ENCODE measurements around the gene C1orf74.

Gene C1orf74

GRCh38 chr1:209751627-209752231, 32.6 kb downstream of the C1orf74 start:
- no peak overlapping the region for H3K4me3 ChIP-seq (ENCODE audit: low read depth, low read length)
- in situ Hi-C loops (cut with HindIII; ENCODE audit: low sequenced_read_pairs), result no loop called here
- TF ChIP-seq CTCF (IDR thresholded peaks at IDR 0.05; ENCODE audit: low read depth, low read length, missing control alignments), result no peak
- DNase-seq (ENCODE audit: low read depth), result no peak

- no peak for TF ChIP-seq CTCF (IDR thresholded peaks at IDR 0.05; ENCODE audit: low read depth, low read length, missing control alignments)
- no peak overlapping the region for H3K4me3 ChIP-seq (ENCODE audit: low read depth, low read length)
- no peak for DNase-seq (ENCODE audit: low read depth)
- in situ Hi-C loops (cut with HindIII; ENCODE audit: low sequenced_read_pairs), result no loop called here
Measured at GRCh38 chr1:209749670-209750323, 34.6 kb downstream of the C1orf74 start.

GRCh38 chr1:209749205-209749604, 35.2 kb downstream of the C1orf74 start:
- no peak for DNase-seq (ENCODE audit: low read depth)
- no peak overlapping the region for H3K4me3 ChIP-seq (ENCODE audit: low read depth, low read length)
- in situ Hi-C loops (cut with HindIII; ENCODE audit: low sequenced_read_pairs), result no loop called here
- no peak for TF ChIP-seq CTCF (IDR thresholded peaks at IDR 0.05; ENCODE audit: low read depth, low read length, missing control alignments)

GRCh38 chr1:209748620-209749019, 35.7 kb downstream of the C1orf74 start:
- DNase-seq (ENCODE audit: low read depth), result no peak
- H3K4me3 ChIP-seq (ENCODE audit: low read depth, low read length), result no peak overlapping the region
- in situ Hi-C loops (cut with HindIII; ENCODE audit: low sequenced_read_pairs), result no loop called here
- no peak for TF ChIP-seq CTCF (IDR thresholded peaks at IDR 0.05; ENCODE audit: low read depth, low read length, missing control alignments)

GRCh38 chr1:209747580-209748262, 36.6 kb downstream of the C1orf74 start:
- peak overlapping the region; percentile 14 for H3K4me3 ChIP-seq (ENCODE audit: low read depth, low read length)
- peak; percentile 81 for TF ChIP-seq CTCF (IDR thresholded peaks at IDR 0.05; ENCODE audit: low read depth, low read length, missing control alignments)
- peak; percentile 68 for DNase-seq (ENCODE audit: low read depth)
- in situ Hi-C loops (cut with HindIII; ENCODE audit: low sequenced_read_pairs), result no loop called here

GRCh38 chr1:209746451-209747165, 37.8 kb downstream of the C1orf74 start:
- no peak for DNase-seq (ENCODE audit: low read depth)
- TF ChIP-seq CTCF (IDR thresholded peaks at IDR 0.05; ENCODE audit: low read depth, low read length, missing control alignments), result no peak
- no peak overlapping the region for H3K4me3 ChIP-seq (ENCODE audit: low read depth, low read length)
- in situ Hi-C loops (cut with HindIII; ENCODE audit: low sequenced_read_pairs), result no loop called here

Data from astrocyte of the cerebellum (primary cell).